DMS153 treated with DMSO at 0.1 percent for 48 hours (cell line): ENCODE measurements around the gene HCAR2.
"Not testable (repeated sequence)": the region's sequence is repeated elsewhere in the genome, so short reads cannot be mapped to it uniquely, and the experiment has no call there.

Experiments
- DNase-seq: peaks from one replicate; lab custom pipeline; 2025; ENCODE audit not compliant: unreplicated experiment; lab: John Stamatoyannopoulos, UW

Gene HCAR2

GRCh38 chr12:122716658-122717057, 13.5 kb upstream of the HCAR2 start, which contains the start of gene HCAR3:
Gene HCAR3 (minus strand): TSS chr12:122716811. CDS start chr12:122716737, 74 bp downstream.
- not testable (repeated sequence) for DNase-seq

GRCh38 chr12:122715211-122715610, 12.1 kb upstream of the HCAR2 start:
- DNase-seq = not testable (repeated sequence)

GRCh38 chr12:122713491-122714188, 10.5 kb upstream of the HCAR2 start:
- DNase-seq = not testable (repeated sequence)

GRCh38 chr12:122711266-122711665, 8.1 kb upstream of the HCAR2 start:
- DNase-seq = not testable (repeated sequence)

- not testable (repeated sequence) for DNase-seq
Observed at GRCh38 chr12:122710341-122710740, 7.2 kb upstream of the HCAR2 start.

- DNase-seq = not testable (repeated sequence)
Observed at GRCh38 chr12:122709287-122709686, 6.1 kb upstream of the HCAR2 start.

- not testable (repeated sequence) for DNase-seq
Observed at GRCh38 chr12:122703841-122704240, 684 bp upstream of the HCAR2 start.

GRCh38 chr12:122701481-122701880, 1.7 kb downstream of the HCAR2 start:
- DNase-seq = not testable (repeated sequence)

GRCh38 chr12:122700038-122700710, 3.0 kb downstream of the HCAR2 start:
- DNase-seq = not testable (repeated sequence)

GRCh38 chr12:122696922-122697321, 6.2 kb downstream of the HCAR2 start:
- not testable (repeated sequence) for DNase-seq

- no peak for DNase-seq
Observed at GRCh38 chr12:122691566-122691965, 11.6 kb downstream of the HCAR2 start.

GRCh38 chr12:122688291-122688690, 14.9 kb downstream of the HCAR2 start:
- no peak for DNase-seq

GRCh38 chr12:122687086-122687485, 16.1 kb downstream of the HCAR2 start:
- peak; percentile 5 for DNase-seq

GRCh38 chr12:122686538-122686937, 16.6 kb downstream of the HCAR2 start:
- DNase-seq = no peak

GRCh38 chr12:122684297-122684813, 18.8 kb downstream of the HCAR2 start:
- no peak for DNase-seq

- DNase-seq = no peak
Observed at GRCh38 chr12:122681814-122682213, 21.3 kb downstream of the HCAR2 start.

GRCh38 chr12:122680989-122681388, 22.2 kb downstream of the HCAR2 start:
- not testable (repeated sequence) for DNase-seq

- DNase-seq = not testable (repeated sequence)
Observed at GRCh38 chr12:122676781-122677180, 26.4 kb downstream of the HCAR2 start.

GRCh38 chr12:122676015-122676414, 27.1 kb downstream of the HCAR2 start:
- DNase-seq = not testable (repeated sequence)

- no peak for DNase-seq
Observed at GRCh38 chr12:122672515-122672914, 30.6 kb downstream of the HCAR2 start.

GRCh38 chr12:122669397-122670070, 33.6 kb downstream of the HCAR2 start:
- DNase-seq = no peak
